GM12878 (cell line): Measurements from ENCODE around the gene PRKCB. TPM values are rescaled to one million over a fixed set of nuclear protein-coding genes. Genes with fewer than 3 reads are reported as not detected.

ENCODE experiments used
- ATAC-seq: fragments of 200-7000 bp; cut with Tn5 transposase; 3 replicates; pipeline ENCODE4 v1.9.1; 2020; ENCODE audit warnings: mild to moderate bottlenecking, moderate library complexity
- BruUV-seq: library from RNA; stranded (reverse); fragments of 400-500 nt; replicated peaks from 2 replicates; lab custom pipeline; 2021; lab: Mats Ljungman, UMichigan
- CTCF ChIA-PET: fragments of 300-600 bp; sonication (Branson Sonifier 250); formaldehyde crosslinking; extraction: SDS; loops from one replicate; lab custom pipeline; 2021; ENCODE audit warnings: inconsistent platforms; lab: Yijun Ruan, JAX
- POLR2A ChIA-PET: fragments of 350-600 bp; formaldehyde crosslinking; extraction: SDS; loops from one replicate; lab custom pipeline; 2021; ENCODE audit warnings: inconsistent platforms; lab: Charles Lee
- RAD21 ChIA-PET: fragments of 300-600 bp; sonication (Branson Sonifier 250); formaldehyde crosslinking; loops from one replicate; lab custom pipeline; 2023; ENCODE audit warnings: antibody characterized with exemption; ENCODE audit not compliant: unreplicated experiment; lab: Charles Lee
- SMC1A ChIA-PET: fragments of 300-600 bp; sonication (Branson Sonifier 250); formaldehyde crosslinking; loops from one replicate; lab custom pipeline; 2023; ENCODE audit not compliant: unreplicated experiment, uncharacterized antibody; lab: Charles Lee
- DNase-seq: peaks from one replicate; pipeline ENCODE4 v3.0.0-alpha.2; 2011; ENCODE audit warnings: low read depth, low spot score
- FAIRE-seq: peaks from 3 replicates; lab custom pipeline; 2011; peaks lifted over from hg19 to GRCh38; lab: Jason Lieb, UNC
- H2AFZ ChIP-seq: 2 replicates; pipeline ENCODE4 v1.6.0; 2011; ENCODE audit warnings: low read depth, low read length, control low read depth; ENCODE audit not compliant: control insufficient read depth
- H3K27ac ChIP-seq: 2 replicates; pipeline ENCODE4 v1.5.1; 2011; ENCODE audit warnings: control low read depth; ENCODE audit not compliant: control insufficient read depth, insufficient read depth
- H3K27me3 ChIP-seq, 2 experiments: replicated peaks in 1 of 2; 2 replicates each; pipeline versions ENCODE4 v1.6.0 to v1.6.1; 2011; ENCODE audit warnings: low read length in 1 of 2; ENCODE audit not compliant: control insufficient read depth in 2 of 2, insufficient read depth in 2 of 2
- H3K36me3 ChIP-seq, 2 experiments: 2 replicates each; pipeline ENCODE4 v1.5.1; 2011; ENCODE audit warnings: low read length in 1 of 2; ENCODE audit not compliant: control insufficient read depth in 2 of 2, insufficient read depth in 2 of 2
- H3K4me1 ChIP-seq: 2 replicates; pipeline ENCODE4 v1.6.1; 2011; ENCODE audit warnings: mild to moderate bottlenecking, low read length, moderate library complexity, mixed read lengths; ENCODE audit not compliant: control insufficient read depth, insufficient read depth
- H3K4me2 ChIP-seq: 2 replicates; pipeline ENCODE4 v1.6.0; 2011; ENCODE audit warnings: control low read depth; ENCODE audit not compliant: control insufficient read depth, insufficient read depth
- H3K4me3 ChIP-seq: fragments of 200-600 bp; sonication (generic); 2 replicates; pipeline ENCODE4 v1.5.1; 2016
- H3K79me2 ChIP-seq: 2 replicates; pipeline ENCODE4 v1.6.0; 2011; ENCODE audit warnings: low read length; ENCODE audit not compliant: control insufficient read depth, insufficient read depth
- H3K9ac ChIP-seq: 2 replicates; pipeline ENCODE4 v1.8.0; 2011; ENCODE audit warnings: low read length, control low read depth, mixed read lengths; ENCODE audit not compliant: control insufficient read depth, insufficient read depth
- H3K9me3 ChIP-seq: replicated peaks from 3 replicates; pipeline ENCODE4 v1.5.1; 2011; ENCODE audit warnings: mild to moderate bottlenecking, low read length; ENCODE audit not compliant: control insufficient read depth, insufficient read depth
- H4K20me1 ChIP-seq: 2 replicates; pipeline ENCODE4 v1.6.0; 2011; ENCODE audit not compliant: control insufficient read depth, insufficient read depth
- ASH2L ChIP-seq: fragments of 300-600, 200-600 bp; sonication (generic); IDR thresholded peaks from 2 replicates; pipeline ENCODE4 v1.6.1; 2017; ENCODE audit warnings: low read depth, mild to moderate bottlenecking, borderline replicate concordance
- ATF3 ChIP-seq: IDR thresholded peaks from 2 replicates; pipeline ENCODE4 v1.6.1; 2011; ENCODE audit warnings: low read depth, mild to moderate bottlenecking, low read length, moderate library complexity, borderline replicate concordance; ENCODE audit errors: extremely low read depth
- BRCA1 ChIP-seq: IDR thresholded peaks from 2 replicates; pipeline ENCODE4 v1.6.1; 2011; ENCODE audit warnings: low read depth, low read length, improper control_type of control experiment
- CBX3 ChIP-seq: fragments of 200-600 bp; sonication (generic); IDR thresholded peaks from 2 replicates; pipeline ENCODE4 v1.6.1; 2016; ENCODE audit warnings: low read depth, borderline replicate concordance
- CUX1 ChIP-seq: IDR thresholded peaks from 2 replicates; pipeline ENCODE4 v1.6.1; 2012; ENCODE audit warnings: improper control_type of control experiment, low read depth, low read length; ENCODE audit not compliant: insufficient replicate concordance
- EP300 ChIP-seq, 2 experiments: fragments of 150-350 bp in 1 of 2; IDR thresholded peaks; 2 replicates each; pipeline ENCODE4 v1.6.1; 2011 to 2012; ENCODE audit warnings: low read depth in 2 of 2, low read length in 2 of 2, borderline replicate concordance in 1 of 2, improper control_type of control experiment in 1 of 2, inconsistent platforms in 1 of 2; ENCODE audit not compliant: control insufficient read depth in 1 of 2
- ESRRA ChIP-seq: IDR thresholded peaks from 2 replicates; pipeline ENCODE4 v1.6.1; 2012; ENCODE audit warnings: mild to moderate bottlenecking, low read length, improper control_type of control experiment
- HDAC2 ChIP-seq: fragments of 200-600 bp; sonication (generic); IDR thresholded peaks from 2 replicates; pipeline ENCODE4 v1.6.1; 2017
- NFIC ChIP-seq: IDR thresholded peaks from 2 replicates; pipeline ENCODE4 v1.6.1; 2012; ENCODE audit warnings: low read depth, mild to moderate bottlenecking, inconsistent platforms, low read length, moderate library complexity
- PAX5 ChIP-seq: IDR thresholded peaks from 2 replicates; pipeline ENCODE4 v1.6.1; 2011; ENCODE audit warnings: low read depth, low read length, borderline replicate concordance
- POLR2A ChIP-seq: IDR thresholded peaks from 2 replicates; pipeline ENCODE4 v1.6.1; 2011; ENCODE audit warnings: low read depth, mild to moderate bottlenecking, low read length
- PRDM15 ChIP-seq: fragments of 450-650 bp; formaldehyde crosslinking; IDR thresholded peaks from 2 replicates; pipeline ENCODE4 v1.4.0; 2020; ENCODE audit warnings: mild to moderate bottlenecking, moderate library complexity
- RUNX3 ChIP-seq: IDR thresholded peaks from 2 replicates; pipeline ENCODE4 v1.6.1; 2012; ENCODE audit warnings: low read length, inconsistent platforms
- SMAD5 ChIP-seq: IDR thresholded peaks from 2 replicates; pipeline ENCODE4 v1.6.1; 2016; ENCODE audit warnings: antibody characterized with exemption, low read depth
- STAT1 ChIP-seq: fragments of 450-650 bp; conservative IDR thresholded peaks from 2 replicates; pipeline ENCODE4 v1.6.1; 2014; ENCODE audit warnings: antibody characterized with exemption, mild to moderate bottlenecking
- WGBS: methylation state at CpG from one replicate; pipeline ENCODE4 v1.1.6; 2016; ENCODE audit warnings: low lambda C conversion rate; ENCODE audit not compliant: insufficient replicate concordance, insufficient coverage; ENCODE audit errors: missing lambda C conversion rate; 5-methylcytosine and 5-hydroxymethylcytosine counted together
- in situ Hi-C: fragments of 300-500 bp; cut with MboI; formaldehyde crosslinking; loops from 9 replicates; pipeline ENCODE4 v1.14.3; 2018; ENCODE audit warnings: mixed read lengths
- intact Hi-C: fragments of 100-400 bp; cut with micrococcal nuclease; formaldehyde crosslinking; loops from one replicate; pipeline ENCODE4 v1.14.2; 2022; ENCODE audit not compliant: unreplicated experiment
- polyA plus RNA-seq, 11 experiments: library from polyadenylated mRNA; depleted of rRNA in 4 of 11; unstranded in 6 of 11; stranded (reverse) in 5 of 11; fragments of >200 nt; fragmentation: Nextera tagmentation in 4 of 11; fragmentation: Illumina TruSeq in 1 of 11; extraction: Ambion mirVana in 4 of 11; extraction: Trizol in 1 of 11; gene quantifications; 1 replicate in 1 of 11; 2 replicates in 10 of 11; pipeline versions ENCODE4 v1.2.1 to v1.2.3, GENCODE V29; 2011 to 2016; ENCODE audit warnings: inconsistent platforms in 2 of 11, missing spikeins in 2 of 11, low read depth in 1 of 11
- total RNA-seq, 4 experiments: library from RNA; depleted of rRNA in 3 of 4; stranded (reverse); fragments of >200 nt in 3 of 4; fragmentation: Illumina TruSeq in 1 of 4; extraction: Trizol in 1 of 4; gene quantifications; 2 replicates each; pipeline versions ENCODE4 v1.2.1 to v1.2.3, GENCODE V29; 2013 to 2021

PRKCB gene
- total and polyA plus RNA-seq, 10 of the 15 experiments (the other 5 are each of a cell fraction or from before 2014, with no cell fraction given), result 21.4 to 158 (median 97.3) TPM

GRCh38 chr16:23917621-23918020 lies 81.8 kb downstream of the PRKCB start (continued):
- TF ChIP-seq PRDM15, result no peak
- peak; percentile 74; the same call in 1 of the 2 replicates for TF ChIP-seq NFIC
- TF ChIP-seq EP300 (IDR thresholded peaks at IDR 0.05; ENCODE audit: borderline replicate concordance in 1 of 2, control insufficient read depth in 1 of 2, low read depth in 2 of 2, low read length in 2 of 2), result peak; percentile 53 to 66; a peak in 2 of 4 replicates
- no peak for TF ChIP-seq ASH2L
- TF ChIP-seq, all 136 proteins: peak for 33

GRCh38 chr16:23920446-23920845 lies 84.7 kb downstream of the PRKCB start:
- BruUV-seq, result no TSS peak
- Histone ChIP-seq H3K36me3 (peaks cover 5 to 6% of the 10 kb centered on the region in 2 experiments), H3K9me3 (peaks cover 34% of the 10 kb centered on the region), H3K79me2 (peaks cover 77% of the 10 kb centered on the region), H3K4me3 (no peak overlapping the region), H3K4me1 (peaks cover 35% of the 10 kb centered on the region), H3K27me3 (no peaks in the 10 kb centered on the region), H3K9ac (no peak overlapping the region), H4K20me1 (no peaks in the 10 kb centered on the region), H3K4me2 (no peak overlapping the region), H2AFZ (no peak overlapping the region), H3K27ac (no peak overlapping the region)
- ChIA-PET POLR2A (no interaction called here), RAD21 (no interaction called here), SMC1A (no interaction called here), CTCF (no interaction called here)
- in situ Hi-C loops, result no loop called here
- ATAC-seq (no peak), DNase-seq (no peak), FAIRE-seq (no peak)
- intact Hi-C loops, result no loop called here
- WGBS, result 100% methylated on average over 2 of the region's 2 CpGs
- TF ChIP-seq POLR2A (no peak), ATF3 (no peak), CUX1 (no peak), PAX5 (no peak), ESRRA (no peak), CBX3 (no peak), BRCA1 (no peak), STAT1 (no peak), RUNX3 (no peak), HDAC2 (no peak), SMAD5 (no peak)
